ENCODE data around the gene EVC.

The EVC gene

DNA sequence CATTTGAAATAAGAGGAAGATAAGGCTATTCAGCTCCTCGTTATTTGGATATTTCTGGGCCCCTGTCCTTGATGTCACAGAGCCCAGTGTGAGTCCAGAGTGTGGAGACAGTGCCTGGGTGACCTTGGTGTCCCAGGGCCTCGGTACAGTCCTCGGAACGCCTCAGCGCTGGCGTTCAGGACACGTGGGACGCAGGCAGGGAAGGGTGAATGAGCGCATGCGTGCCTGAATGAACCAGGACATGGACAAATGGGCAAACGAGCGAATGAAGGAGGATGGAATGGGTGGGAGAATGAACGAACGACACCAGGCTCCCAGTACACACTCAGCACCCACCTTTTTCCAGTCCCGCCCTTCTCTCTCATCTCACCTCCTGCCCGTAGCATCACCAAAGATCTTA, 44.2 kb downstream of the EVC start:
- no peaks in the 10 kb centered on the region for H3K36me3 ChIP-seq (ENCODE audit: control insufficient read depth, insufficient read depth, low read length)
- H3K4me3 ChIP-seq (ENCODE audit: insufficient read depth, low read depth, low read length, poor library complexity, severe bottlenecking), result no peak overlapping the region
- H3K9me3 ChIP-seq (ENCODE audit: control insufficient read depth, low read length), result no peaks in the 10 kb centered on the region
- H3K4me1 ChIP-seq (ENCODE audit: control insufficient read depth, insufficient read depth, low read length, poor library complexity, severe bottlenecking), result no peaks in the 10 kb centered on the region
- no peak for DNase-seq
- H3K27me3 ChIP-seq (replicated peaks; ENCODE audit: control insufficient read depth, insufficient read depth, low read length, poor library complexity, severe bottlenecking), result no peaks in the 10 kb centered on the region
- no peak overlapping the region for H3K27ac ChIP-seq (ENCODE audit: insufficient read depth, low read length, poor library complexity, severe bottlenecking)

- Histone ChIP-seq H3K4me1 (ENCODE audit: control insufficient read depth, insufficient read depth, low read length, poor library complexity, severe bottlenecking) (no peaks in the 10 kb centered on the region), H3K4me3 (ENCODE audit: insufficient read depth, low read depth, low read length, poor library complexity, severe bottlenecking) (no peak overlapping the region), H3K9me3 (ENCODE audit: control insufficient read depth, low read length) (no peaks in the 10 kb centered on the region), H3K36me3 (ENCODE audit: control insufficient read depth, insufficient read depth, low read length) (no peaks in the 10 kb centered on the region), H3K27ac (ENCODE audit: insufficient read depth, low read length, poor library complexity, severe bottlenecking) (no peak overlapping the region), H3K27me3 (replicated peaks; ENCODE audit: control insufficient read depth, insufficient read depth, low read length, poor library complexity, severe bottlenecking) (no peaks in the 10 kb centered on the region)
- no peak for DNase-seq
Measured at GRCh38 chr4:5755679-5756078, 44.7 kb downstream of the EVC start.

DNA sequence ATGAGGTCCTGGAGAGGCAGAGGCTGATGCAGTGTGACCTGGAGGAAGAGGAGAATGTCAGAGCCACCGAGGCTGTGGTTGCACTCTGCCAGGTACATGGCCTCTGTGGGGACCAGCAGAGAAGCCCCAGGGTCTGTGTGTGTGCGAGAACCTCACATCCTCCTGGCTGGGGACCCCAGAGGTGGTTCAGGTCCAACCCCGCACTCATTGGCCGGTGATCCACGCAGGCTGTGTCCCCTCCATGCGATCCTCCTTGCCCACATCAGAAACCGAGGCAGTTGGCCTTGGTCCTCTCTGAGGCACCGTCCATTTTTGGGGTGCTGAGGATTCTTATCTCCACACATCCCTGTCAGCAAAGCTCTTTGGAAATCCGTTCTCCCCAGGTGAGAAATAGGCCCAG, 45.3 kb downstream of the EVC start:
- Histone ChIP-seq H3K9me3 (ENCODE audit: control insufficient read depth, low read length) (no peaks in the 10 kb centered on the region), H3K4me3 (ENCODE audit: insufficient read depth, low read depth, low read length, poor library complexity, severe bottlenecking) (no peak overlapping the region), H3K27me3 (replicated peaks; ENCODE audit: control insufficient read depth, insufficient read depth, low read length, poor library complexity, severe bottlenecking) (no peaks in the 10 kb centered on the region), H3K27ac (ENCODE audit: insufficient read depth, low read length, poor library complexity, severe bottlenecking) (no peak overlapping the region), H3K4me1 (ENCODE audit: control insufficient read depth, insufficient read depth, low read length, poor library complexity, severe bottlenecking) (no peaks in the 10 kb centered on the region), H3K36me3 (ENCODE audit: control insufficient read depth, insufficient read depth, low read length) (no peaks in the 10 kb centered on the region)
- DNase-seq, result no peak

- Histone ChIP-seq H3K27ac (ENCODE audit: insufficient read depth, low read length, poor library complexity, severe bottlenecking) (no peak overlapping the region), H3K9me3 (ENCODE audit: control insufficient read depth, low read length) (no peaks in the 10 kb centered on the region), H3K4me1 (ENCODE audit: control insufficient read depth, insufficient read depth, low read length, poor library complexity, severe bottlenecking) (no peaks in the 10 kb centered on the region), H3K27me3 (replicated peaks; ENCODE audit: control insufficient read depth, insufficient read depth, low read length, poor library complexity, severe bottlenecking) (no peaks in the 10 kb centered on the region), H3K36me3 (ENCODE audit: control insufficient read depth, insufficient read depth, low read length) (no peaks in the 10 kb centered on the region), H3K4me3 (ENCODE audit: insufficient read depth, low read depth, low read length, poor library complexity, severe bottlenecking) (no peak overlapping the region)
- DNase-seq, result no peak
Measured at GRCh38 chr4:5757091-5757490, 46.1 kb downstream of the EVC start.

GRCh38 chr4:5757536-5757935, 46.5 kb downstream of the EVC start:
- no peaks in the 10 kb centered on the region for H3K36me3 ChIP-seq (ENCODE audit: control insufficient read depth, insufficient read depth, low read length)
- no peaks in the 10 kb centered on the region for H3K9me3 ChIP-seq (ENCODE audit: control insufficient read depth, low read length)
- no peak overlapping the region for H3K4me3 ChIP-seq (ENCODE audit: insufficient read depth, low read depth, low read length, poor library complexity, severe bottlenecking)
- no peak overlapping the region for H3K27ac ChIP-seq (ENCODE audit: insufficient read depth, low read length, poor library complexity, severe bottlenecking)
- no peaks in the 10 kb centered on the region for H3K27me3 ChIP-seq (replicated peaks; ENCODE audit: control insufficient read depth, insufficient read depth, low read length, poor library complexity, severe bottlenecking)
- DNase-seq, result no peak
- no peaks in the 10 kb centered on the region for H3K4me1 ChIP-seq (ENCODE audit: control insufficient read depth, insufficient read depth, low read length, poor library complexity, severe bottlenecking)

DNA sequence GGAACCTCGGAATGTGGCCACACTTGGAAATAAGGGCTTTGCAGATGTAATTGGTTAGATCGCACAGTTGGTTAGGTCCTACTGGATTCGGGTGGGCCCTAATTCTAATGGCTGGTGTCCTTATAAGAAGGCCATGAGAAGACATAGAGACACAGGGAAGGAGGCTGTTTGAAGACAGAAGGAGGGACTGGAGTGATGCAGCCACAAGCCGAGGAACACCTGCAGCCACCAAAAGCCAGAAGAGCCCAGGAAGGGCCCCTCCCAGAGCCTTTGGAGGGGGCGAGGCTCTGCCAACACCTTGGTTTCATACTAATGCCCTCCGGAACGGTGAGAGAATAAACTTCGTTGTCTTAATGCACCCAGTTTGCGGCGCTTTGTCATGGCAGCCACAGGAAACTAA, 47.0 kb downstream of the EVC start:
- no peaks in the 10 kb centered on the region for H3K36me3 ChIP-seq (ENCODE audit: control insufficient read depth, insufficient read depth, low read length)
- H3K9me3 ChIP-seq (ENCODE audit: control insufficient read depth, low read length), result no peaks in the 10 kb centered on the region
- DNase-seq, result no peak
- no peaks in the 10 kb centered on the region for H3K4me1 ChIP-seq (ENCODE audit: control insufficient read depth, insufficient read depth, low read length, poor library complexity, severe bottlenecking)
- no peak overlapping the region for H3K27ac ChIP-seq (ENCODE audit: insufficient read depth, low read length, poor library complexity, severe bottlenecking)
- no peak overlapping the region for H3K4me3 ChIP-seq (ENCODE audit: insufficient read depth, low read depth, low read length, poor library complexity, severe bottlenecking)
- no peaks in the 10 kb centered on the region for H3K27me3 ChIP-seq (replicated peaks; ENCODE audit: control insufficient read depth, insufficient read depth, low read length, poor library complexity, severe bottlenecking)

GRCh38 chr4:5758741-5759140, 47.7 kb downstream of the EVC start:
- Histone ChIP-seq H3K4me3 (ENCODE audit: insufficient read depth, low read depth, low read length, poor library complexity, severe bottlenecking) (no peak overlapping the region), H3K27ac (ENCODE audit: insufficient read depth, low read length, poor library complexity, severe bottlenecking) (no peak overlapping the region), H3K4me1 (ENCODE audit: control insufficient read depth, insufficient read depth, low read length, poor library complexity, severe bottlenecking) (no peaks in the 10 kb centered on the region), H3K36me3 (ENCODE audit: control insufficient read depth, insufficient read depth, low read length) (no peaks in the 10 kb centered on the region), H3K9me3 (ENCODE audit: control insufficient read depth, low read length) (no peaks in the 10 kb centered on the region), H3K27me3 (replicated peaks; ENCODE audit: control insufficient read depth, insufficient read depth, low read length, poor library complexity, severe bottlenecking) (no peaks in the 10 kb centered on the region)
- DNase-seq, result no peak

DNA sequence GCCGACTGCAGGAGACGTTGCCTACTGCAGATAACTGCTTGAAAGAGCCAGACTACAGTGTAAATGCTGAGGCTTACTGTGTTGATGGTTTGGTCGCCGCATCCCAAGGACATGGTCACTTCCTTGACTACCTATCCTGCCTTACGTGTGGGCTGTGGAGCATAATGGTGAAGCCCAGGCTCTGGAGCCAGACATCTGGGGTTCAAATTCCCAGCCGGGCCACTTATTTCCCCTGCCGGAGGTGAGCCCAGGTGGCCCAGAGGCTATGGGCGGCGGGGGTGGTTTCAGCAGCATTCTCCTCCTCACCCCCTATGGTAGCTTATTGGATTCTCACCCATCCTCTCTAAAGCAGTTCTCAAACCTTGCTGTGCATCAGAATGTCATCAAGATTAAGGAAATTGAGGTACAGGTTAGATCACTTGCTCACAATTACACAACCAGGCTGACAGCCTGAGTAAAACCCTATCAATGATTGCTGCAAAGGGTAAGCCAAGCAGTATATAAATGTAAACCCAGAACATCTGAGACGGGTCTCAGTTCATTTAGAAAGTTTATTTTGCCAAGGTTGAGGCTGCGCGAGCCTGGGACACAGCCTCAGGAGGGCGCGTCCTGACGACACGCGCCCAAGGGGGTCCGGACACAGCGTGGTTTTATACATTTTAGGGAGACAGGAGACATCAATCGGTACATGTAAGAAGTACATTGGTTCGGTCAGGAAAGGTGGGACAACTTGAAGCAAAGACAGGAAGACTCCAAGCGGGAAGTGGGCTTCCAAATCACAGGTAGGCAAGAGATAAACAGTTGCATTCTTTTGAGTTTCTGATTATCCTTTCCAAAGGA, 48.5 kb downstream of the EVC start:
- Histone ChIP-seq H3K4me3 (ENCODE audit: insufficient read depth, low read depth, low read length, poor library complexity, severe bottlenecking) (no peak overlapping the region), H3K4me1 (ENCODE audit: control insufficient read depth, insufficient read depth, low read length, poor library complexity, severe bottlenecking) (no peaks in the 10 kb centered on the region), H3K27me3 (replicated peaks; ENCODE audit: control insufficient read depth, insufficient read depth, low read length, poor library complexity, severe bottlenecking) (no peaks in the 10 kb centered on the region), H3K36me3 (ENCODE audit: control insufficient read depth, insufficient read depth, low read length) (no peaks in the 10 kb centered on the region), H3K9me3 (ENCODE audit: control insufficient read depth, low read length) (no peaks in the 10 kb centered on the region), H3K27ac (ENCODE audit: insufficient read depth, low read length, poor library complexity, severe bottlenecking) (no peak overlapping the region)
- no peak for DNase-seq

- no peak for DNase-seq
Measured at GRCh38 chr4:5760246-5760645, 49.2 kb downstream of the EVC start.

DNA sequence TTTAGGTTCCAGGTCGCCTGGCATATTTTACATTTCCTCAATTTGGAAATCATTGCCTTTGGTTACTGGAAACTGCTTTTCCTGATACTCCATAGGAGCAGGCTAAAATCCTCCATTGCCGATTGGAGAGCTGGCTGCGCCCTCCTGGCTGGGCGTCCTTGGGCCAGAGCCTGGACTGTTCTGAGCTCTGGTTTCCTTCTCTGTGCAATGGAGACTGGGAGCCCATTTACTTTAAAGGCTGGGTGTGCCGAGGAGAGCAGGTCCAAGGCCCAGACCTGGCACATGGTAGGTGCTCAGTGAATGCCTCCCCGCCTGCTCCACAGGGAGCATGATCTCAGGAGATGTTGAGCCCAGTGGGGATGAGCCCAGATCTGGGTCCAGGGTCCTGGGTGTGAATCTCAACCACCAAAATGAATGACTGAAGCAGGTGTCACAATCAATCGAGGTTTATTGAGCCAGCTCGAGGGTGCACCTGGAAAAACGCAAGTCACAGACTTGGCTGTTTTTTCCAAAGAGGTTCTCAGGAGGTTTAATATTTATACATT, 50.0 kb downstream of the EVC start:
- Histone ChIP-seq H3K9me3 (ENCODE audit: control insufficient read depth, low read length) (no peaks in the 10 kb centered on the region), H3K27me3 (replicated peaks; ENCODE audit: control insufficient read depth, insufficient read depth, low read length, poor library complexity, severe bottlenecking) (no peaks in the 10 kb centered on the region), H3K36me3 (ENCODE audit: control insufficient read depth, insufficient read depth, low read length) (no peaks in the 10 kb centered on the region), H3K4me1 (ENCODE audit: control insufficient read depth, insufficient read depth, low read length, poor library complexity, severe bottlenecking) (no peaks in the 10 kb centered on the region), H3K4me3 (ENCODE audit: insufficient read depth, low read depth, low read length, poor library complexity, severe bottlenecking) (no peak overlapping the region), H3K27ac (ENCODE audit: insufficient read depth, low read length, poor library complexity, severe bottlenecking) (no peak overlapping the region)
- no peak for DNase-seq

More at GRCh38 chr4:5760246-5760645, 49.2 kb downstream of the EVC start:
- no peaks in the 10 kb centered on the region for H3K36me3 ChIP-seq (ENCODE audit: control insufficient read depth, insufficient read depth, low read length)
- no peak overlapping the region for H3K4me3 ChIP-seq (ENCODE audit: insufficient read depth, low read depth, low read length, poor library complexity, severe bottlenecking)
- H3K4me1 ChIP-seq (ENCODE audit: control insufficient read depth, insufficient read depth, low read length, poor library complexity, severe bottlenecking), result no peaks in the 10 kb centered on the region
- H3K27ac ChIP-seq (ENCODE audit: insufficient read depth, low read length, poor library complexity, severe bottlenecking), result no peak overlapping the region
- H3K9me3 ChIP-seq (ENCODE audit: control insufficient read depth, low read length), result no peaks in the 10 kb centered on the region
- no peaks in the 10 kb centered on the region for H3K27me3 ChIP-seq (replicated peaks; ENCODE audit: control insufficient read depth, insufficient read depth, low read length, poor library complexity, severe bottlenecking)

All from effector memory CD4-positive, alpha-beta T cell (primary cell).